Gastroesophageal sphincter (tissue), 3 donors: ENCODE data around the gene SIRPA.

Experiments
- POLR2A ChIP-seq, 2 donors: fragments of 450-650 bp; IDR thresholded peaks; one replicate each; pipeline ENCODE4 v1.6.1; 2017; ENCODE audit warnings: antibody characterized with exemption in 2 of 2, mild to moderate bottlenecking in 2 of 2, moderate library complexity in 1 of 2
- TF ChIP-seq, protein P1 (sequence below), 4 experiments: fragments of 200-600 bp in 2 of 4; fragments of 450-650 bp in 2 of 4; sonication (generic) in 1 of 4; IDR thresholded peaks; one replicate each; pipeline ENCODE4 v1.5.1; 2017 to 2019; ENCODE audit warnings: antibody characterized with exemption in 4 of 4, mild to moderate bottlenecking in 2 of 4, moderate library complexity in 2 of 4

GRCh38 chr20:1911536-1911935, 16.3 kb downstream of the SIRPA start:
- TF ChIP-seq, protein P1, sequence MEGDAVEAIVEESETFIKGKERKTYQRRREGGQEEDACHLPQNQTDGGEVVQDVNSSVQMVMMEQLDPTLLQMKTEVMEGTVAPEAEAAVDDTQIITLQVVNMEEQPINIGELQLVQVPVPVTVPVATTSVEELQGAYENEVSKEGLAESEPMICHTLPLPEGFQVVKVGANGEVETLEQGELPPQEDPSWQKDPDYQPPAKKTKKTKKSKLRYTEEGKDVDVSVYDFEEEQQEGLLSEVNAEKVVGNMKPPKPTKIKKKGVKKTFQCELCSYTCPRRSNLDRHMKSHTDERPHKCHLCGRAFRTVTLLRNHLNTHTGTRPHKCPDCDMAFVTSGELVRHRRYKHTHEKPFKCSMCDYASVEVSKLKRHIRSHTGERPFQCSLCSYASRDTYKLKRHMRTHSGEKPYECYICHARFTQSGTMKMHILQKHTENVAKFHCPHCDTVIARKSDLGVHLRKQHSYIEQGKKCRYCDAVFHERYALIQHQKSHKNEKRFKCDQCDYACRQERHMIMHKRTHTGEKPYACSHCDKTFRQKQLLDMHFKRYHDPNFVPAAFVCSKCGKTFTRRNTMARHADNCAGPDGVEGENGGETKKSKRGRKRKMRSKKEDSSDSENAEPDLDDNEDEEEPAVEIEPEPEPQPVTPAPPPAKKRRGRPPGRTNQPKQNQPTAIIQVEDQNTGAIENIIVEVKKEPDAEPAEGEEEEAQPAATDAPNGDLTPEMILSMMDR (IDR thresholded peaks at IDR 0.05), result no peak
- no peak for TF ChIP-seq POLR2A (IDR thresholded peaks at IDR 0.05)
